ENCODE data around the gene CTR9.

- TF ChIP-seq CTCF (conservative IDR thresholded peaks at IDR 0.05 in 1 of 2, IDR thresholded peaks at IDR 0.05 in 1 of 2; ENCODE audit: extremely low read depth in 1 of 2, insufficient read depth in 1 of 2, low read depth in 1 of 2, low read length in 2 of 2): peak in 1 of 2 donors; percentile 43
- no peak for TF ChIP-seq EZH2 (IDR thresholded peaks at IDR 0.05; ENCODE audit: borderline replicate concordance, low read length)
These were observed at the start of gene CTR9 for GRCh38 chr11:10750838-10751580.

All from mammary epithelial cell (primary cell).